ENCODE results near the gene CDH12. TPM values are rescaled to one million over a fixed set of nuclear protein-coding genes. Genes with fewer than 3 reads are reported as not detected.

Gene CDH12
- total RNA-seq, 1 experiment from 2014 or later, result not detected

DNA sequence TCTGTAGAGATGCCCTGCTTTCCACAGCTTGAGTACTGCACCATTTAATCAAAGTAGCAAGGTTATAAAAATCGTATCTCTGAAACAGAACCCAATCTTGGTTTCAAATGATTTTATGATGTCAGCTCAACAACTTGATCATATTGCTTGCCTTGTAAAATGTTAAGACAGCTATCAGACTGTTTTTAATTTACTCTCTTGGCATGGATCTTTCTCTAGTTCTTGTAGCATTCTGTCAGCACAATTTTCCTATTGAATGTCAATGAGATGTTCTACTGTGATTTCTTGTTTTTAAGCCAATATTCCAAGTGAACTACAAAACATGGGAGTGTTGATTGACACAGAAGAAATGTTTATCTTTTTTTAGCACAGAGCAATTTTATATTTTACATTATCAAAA is 313.4 kb downstream of the CDH12 start:
- Histone ChIP-seq H2BK20ac (ENCODE audit: low read depth, low read length, poor library complexity, severe bottlenecking) (no peak overlapping the region), H3K56ac (ENCODE audit: insufficient read length, low read depth, low read length) (no peak overlapping the region), H3K9ac (ENCODE audit: extremely low read depth, insufficient read length, low read length) (no peak overlapping the region), H3K4me1 (ENCODE audit: insufficient read depth, low read length) (no peaks in the 10 kb centered on the region), H3K4me2 (ENCODE audit: insufficient read depth, insufficient read length, low read length) (no peak overlapping the region), H3K14ac (ENCODE audit: insufficient read depth, low read length) (no peak overlapping the region), H4K20me1 (ENCODE audit: control insufficient read depth, insufficient read depth, insufficient read length) (no peaks in the 10 kb centered on the region), H3T11ph (ENCODE audit: low read length) (no peak overlapping the region), H2AFZ (ENCODE audit: low read length) (no peak overlapping the region), H3K27me3 (ENCODE audit: insufficient read depth, low read length) (no peaks in the 10 kb centered on the region), H3K23me2 (ENCODE audit: insufficient read length, low read depth, low read length, poor library complexity, severe bottlenecking) (no peaks in the 10 kb centered on the region), H3K27ac (ENCODE audit: insufficient read length, low read depth, low read length) (no peak overlapping the region), H4K91ac (ENCODE audit: insufficient read length, low read depth, low read length) (no peak overlapping the region), H3K79me2 (ENCODE audit: insufficient read depth, low read length) (no peaks in the 10 kb centered on the region), H2BK120ac (ENCODE audit: low read depth, low read length, poor library complexity, severe bottlenecking) (no peak overlapping the region), H4K5ac (ENCODE audit: insufficient read length, low read depth, low read length) (no peak overlapping the region), H2BK15ac (ENCODE audit: low read depth, low read length) (no peak overlapping the region), H2BK5ac (ENCODE audit: insufficient read length, low read length) (no peak overlapping the region), H3K18ac (ENCODE audit: insufficient read length, low read depth, low read length) (no peak overlapping the region), H2BK12ac (ENCODE audit: insufficient read length, low read depth, low read length) (no peak overlapping the region), H3K23ac (ENCODE audit: insufficient read length, low read depth, low read length) (no peak overlapping the region), H3K4ac (ENCODE audit: low read depth, low read length) (no peak overlapping the region), H3K9me3 (ENCODE audit: control insufficient read depth, low read depth, low read length) (peaks cover 10% of the 10 kb centered on the region), H3K79me1 (ENCODE audit: insufficient read depth, low read depth, low read length, poor library complexity, severe bottlenecking) (no peaks in the 10 kb centered on the region), H4K8ac (replicated peaks; ENCODE audit: insufficient read length, low read depth, low read length) (no peak overlapping the region), H2AK5ac (ENCODE audit: insufficient read length, low read length) (no peak overlapping the region)
- peaks cover 16 to 21% of the 10 kb centered on the region in 2 experiments for H3K9me3 Mint-ChIP-seq
- TF ChIP-seq CTCF (conservative IDR thresholded peaks at IDR 0.05), result no peak
- no peak overlapping the region for H3K4me3 Mint-ChIP-seq
- no peak overlapping the region for H3K27ac Mint-ChIP-seq
- no peak for DNase-seq
- H3K36me3 Mint-ChIP-seq (ENCODE audit: insufficient read depth in 1 of 3, low read depth in 3 of 3), result peaks cover 3 to 17% (median 7%) of the 10 kb centered on the region in 3 experiments; a peak in 6 of 7 replicates
- H3K27me3 Mint-ChIP-seq (ENCODE audit: low read depth), result no peaks in the 10 kb centered on the region
- WGBS (ENCODE audit: extremely low coverage, insufficient read length, low lambda C conversion rate), result no CpG with 5 or more reads among the region's 1 CpG
- no peaks in the 10 kb centered on the region for H3K4me1 Mint-ChIP-seq
